HEK293 (cell line): Measurements from ENCODE around the gene ARHGAP22.

Experiments
- CTCF ChIA-PET: fragments of 350-600 bp; formaldehyde crosslinking; extraction: SDS; loops from one replicate; lab custom pipeline; 2021; ENCODE audit warnings: antibody characterized with exemption; lab: Yijun Ruan, JAX
- POLR2A ChIA-PET: fragments of 300-600 bp; formaldehyde crosslinking; extraction: SDS; loops from one replicate; lab custom pipeline; 2020; ENCODE audit warnings: antibody characterized with exemption, inconsistent platforms; lab: Yijun Ruan, JAX
- H3K27ac ChIP-seq: fragments of 200-500 bp; sonication (Bioruptor generic); 2 replicates; pipeline ENCODE4 v1.5.1; 2014; ENCODE audit warnings: low read depth, low read length, control low read depth, inconsistent platforms; ENCODE audit errors: extremely low read depth
- H3K36me3 ChIP-seq, 2 experiments: fragments of 200-500 bp in 1 of 2; sonication (Bioruptor generic) in 1 of 2; 1 replicate in 1 of 2; 2 replicates in 1 of 2; pipeline ENCODE4 v1.5.1; 2014 to 2017; ENCODE audit warnings: inconsistent platforms in 2 of 2, low read length in 2 of 2; ENCODE audit not compliant: control insufficient read depth in 2 of 2, insufficient read depth in 1 of 2
- H3K4me1 ChIP-seq: fragments of 200-500 bp; sonication (Bioruptor generic); 2 replicates; pipeline ENCODE4 v1.5.1; 2014; ENCODE audit warnings: mild to moderate bottlenecking, low read length, inconsistent platforms; ENCODE audit not compliant: control insufficient read depth, insufficient read depth
- H3K4me3 ChIP-seq: 2 replicates; pipeline ENCODE4 v1.5.1; 2011; ENCODE audit warnings: low read depth, mild to moderate bottlenecking, control low read depth, low read length, moderate library complexity
- H3K9me3 ChIP-seq: fragments of 200-500 bp; sonication (Bioruptor generic); 2 replicates; pipeline ENCODE4 v1.5.1; 2014; ENCODE audit warnings: low read depth, low read length, inconsistent platforms; ENCODE audit not compliant: control insufficient read depth, insufficient read depth
- REST ChIP-seq: fragments of 450-650 bp; formaldehyde crosslinking; IDR thresholded peaks from 2 replicates; pipeline ENCODE4 v1.5.1; 2016; ENCODE audit warnings: missing biosample characterization, missing genetic modification characterization
- SP2 ChIP-seq: fragments of 450-650 bp; formaldehyde crosslinking; IDR thresholded peaks from 2 replicates; pipeline ENCODE4 v1.5.1; 2016; ENCODE audit warnings: missing biosample characterization, missing genetic modification characterization
- TCF7L2 ChIP-seq: IDR thresholded peaks from 2 replicates; pipeline ENCODE4 v1.6.1; 2011; ENCODE audit warnings: low read depth, mild to moderate bottlenecking, inconsistent platforms, low read length, moderate library complexity, borderline replicate concordance
- ZBTB20 ChIP-seq: fragments of 450-650 bp; formaldehyde crosslinking; IDR thresholded peaks from 2 replicates; pipeline ENCODE4 v1.5.1; 2016; ENCODE audit warnings: missing biosample characterization, missing genetic modification characterization
- ZBTB48 ChIP-seq: fragments of 450-650 bp; formaldehyde crosslinking; IDR thresholded peaks from 2 replicates; pipeline ENCODE4 v1.5.1; 2016; ENCODE audit warnings: missing biosample characterization, missing genetic modification characterization
- ZNF140 ChIP-seq: fragments of 450-650 bp; formaldehyde crosslinking; IDR thresholded peaks from 2 replicates; pipeline ENCODE4 v1.5.1; 2016; ENCODE audit warnings: missing biosample characterization, missing genetic modification characterization
- ZNF169 ChIP-seq: fragments of 450-650 bp; formaldehyde crosslinking; IDR thresholded peaks from 2 replicates; pipeline ENCODE4 v1.5.1; 2016; ENCODE audit warnings: missing biosample characterization, missing genetic modification characterization
- ZNF664 ChIP-seq: fragments of 450-650 bp; formaldehyde crosslinking; IDR thresholded peaks from 2 replicates; pipeline ENCODE4 v1.5.1; 2016; ENCODE audit warnings: missing biosample characterization, missing genetic modification characterization
- ZNF792 ChIP-seq: fragments of 450-650 bp; formaldehyde crosslinking; IDR thresholded peaks from 2 replicates; pipeline ENCODE4 v1.5.1; 2016; ENCODE audit warnings: missing biosample characterization, missing genetic modification characterization
- TF ChIP-seq, protein P1 (sequence below): fragments of 450-650 bp; formaldehyde crosslinking; IDR thresholded peaks from 2 replicates; pipeline ENCODE4 v1.5.1; 2016; ENCODE audit warnings: missing biosample characterization, missing genetic modification characterization
- TF ChIP-seq, protein P2 (sequence below): fragments of 450-650 bp; formaldehyde crosslinking; IDR thresholded peaks from 2 replicates; pipeline ENCODE4 v1.5.1; 2017; ENCODE audit warnings: missing biosample characterization, missing genetic modification characterization

Gene ARHGAP22

GRCh38 chr10:48484911-48485310, 120.0 kb downstream of the ARHGAP22 start:
- POLR2A ChIA-PET = no interaction called here
- TF ChIP-seq ZNF140 (tag by site-specific recombination) (no peak), ZNF169 (no peak), ZNF792 (no peak), ZBTB20 (tag by site-specific recombination) (no peak), ZBTB48 (tag by site-specific recombination) (no peak)
- TF ChIP-seq, protein P1, sequence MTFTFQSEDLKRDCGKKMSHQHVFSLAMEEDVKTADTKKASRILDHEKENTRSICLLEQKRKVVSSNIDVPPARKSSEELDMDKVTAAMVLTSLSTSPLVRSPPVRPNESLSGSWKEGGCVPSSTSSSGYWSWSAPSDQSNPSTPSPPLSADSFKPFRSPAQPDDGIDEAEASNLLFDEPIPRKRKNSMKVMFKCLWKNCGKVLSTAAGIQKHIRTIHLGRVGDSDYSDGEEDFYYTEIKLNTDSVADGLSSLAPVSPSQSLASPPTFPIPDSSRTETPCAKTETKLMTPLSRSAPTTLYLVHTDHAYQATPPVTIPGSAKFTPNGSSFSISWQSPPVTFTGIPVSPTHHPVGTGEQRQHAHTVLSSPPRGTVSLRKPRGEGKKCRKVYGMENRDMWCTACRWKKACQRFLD (tag by site-specific recombination) = no peak
- H3K4me1 ChIP-seq = no peaks in the 10 kb centered on the region
- no peaks in the 10 kb centered on the region for H3K36me3 ChIP-seq
- CTCF ChIA-PET = interaction anchor here (3.3 kb wide), 1 partner anchor 40 kb away, joined by 7 read pairs; no protein-coding TSS in a partner anchor
- no peaks in the 10 kb centered on the region for H3K9me3 ChIP-seq
- H3K27ac ChIP-seq = no peak overlapping the region
- H3K4me3 ChIP-seq = no peak overlapping the region

DNA sequence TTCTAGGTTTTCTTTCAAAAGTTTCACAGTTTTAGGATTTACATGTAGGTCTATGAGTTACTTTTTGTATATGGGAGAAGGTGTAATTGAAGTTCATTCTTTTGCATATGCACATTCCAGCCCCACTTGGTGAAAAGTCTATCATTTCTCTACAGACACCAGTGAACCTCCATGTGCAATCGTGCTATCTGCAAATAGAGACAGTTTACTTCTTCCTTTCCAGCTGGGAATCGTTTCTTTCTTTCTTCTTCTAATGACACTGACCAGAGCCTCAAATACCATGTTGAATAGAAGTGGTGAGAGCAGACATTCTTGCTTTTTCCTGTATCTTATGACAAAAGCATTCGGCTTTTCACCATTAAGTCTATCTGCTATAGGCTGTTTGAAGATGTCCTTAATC, 122.7 kb downstream of the ARHGAP22 start:
- no peaks in the 10 kb centered on the region for H3K4me1 ChIP-seq
- CTCF ChIA-PET = interaction anchor here (0.6 to 0.9 kb wide), 2 partner anchors 71 to 179 kb away, joined by 3 read pairs; no protein-coding TSS in a partner anchor
- no peak overlapping the region for H3K27ac ChIP-seq
- no peaks in the 10 kb centered on the region for H3K9me3 ChIP-seq
- no peaks in the 10 kb centered on the region for H3K36me3 ChIP-seq
- POLR2A ChIA-PET = no interaction called here
- no peak overlapping the region for H3K4me3 ChIP-seq
- TF ChIP-seq ZNF664 (tag by site-specific recombination) = no peak
- no peak for TF ChIP-seq TCF7L2

- Histone ChIP-seq H3K36me3 (no peaks in the 10 kb centered on the region), H3K27ac (no peak overlapping the region), H3K9me3 (no peaks in the 10 kb centered on the region), H3K4me3 (no peak overlapping the region), H3K4me1 (peaks cover 3% of the 10 kb centered on the region; the same call in 1 of the 2 replicates)
- ChIA-PET CTCF (interaction anchor here (1.1 kb wide), 1 partner anchor 175 kb away, joined by 3 read pairs; no protein-coding TSS in a partner anchor), POLR2A (no interaction called here)
- TF ChIP-seq, protein P2, sequence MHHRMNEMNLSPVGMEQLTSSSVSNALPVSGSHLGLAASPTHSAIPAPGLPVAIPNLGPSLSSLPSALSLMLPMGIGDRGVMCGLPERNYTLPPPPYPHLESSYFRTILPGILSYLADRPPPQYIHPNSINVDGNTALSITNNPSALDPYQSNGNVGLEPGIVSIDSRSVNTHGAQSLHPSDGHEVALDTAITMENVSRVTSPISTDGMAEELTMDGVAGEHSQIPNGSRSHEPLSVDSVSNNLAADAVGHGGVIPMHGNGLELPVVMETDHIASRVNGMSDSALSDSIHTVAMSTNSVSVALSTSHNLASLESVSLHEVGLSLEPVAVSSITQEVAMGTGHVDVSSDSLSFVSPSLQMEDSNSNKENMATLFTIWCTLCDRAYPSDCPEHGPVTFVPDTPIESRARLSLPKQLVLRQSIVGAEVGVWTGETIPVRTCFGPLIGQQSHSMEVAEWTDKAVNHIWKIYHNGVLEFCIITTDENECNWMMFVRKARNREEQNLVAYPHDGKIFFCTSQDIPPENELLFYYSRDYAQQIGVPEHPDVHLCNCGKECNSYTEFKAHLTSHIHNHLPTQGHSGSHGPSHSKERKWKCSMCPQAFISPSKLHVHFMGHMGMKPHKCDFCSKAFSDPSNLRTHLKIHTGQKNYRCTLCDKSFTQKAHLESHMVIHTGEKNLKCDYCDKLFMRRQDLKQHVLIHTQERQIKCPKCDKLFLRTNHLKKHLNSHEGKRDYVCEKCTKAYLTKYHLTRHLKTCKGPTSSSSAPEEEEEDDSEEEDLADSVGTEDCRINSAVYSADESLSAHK = no peak
- TF ChIP-seq SP2 (tag by site-specific recombination) (no peak), REST (tag by site-specific recombination) (peak; percentile 51; the same call in 1 of the 2 replicates)
Measured at GRCh38 chr10:48481385-48481784, 123.5 kb downstream of the ARHGAP22 start.
